CD14-positive monocyte (primary cell): Measurements from ENCODE around the gene MPPED1. TPM values are rescaled to one million over a fixed set of nuclear protein-coding genes. Genes with fewer than 3 reads are reported as not detected.

Experiments
- DNase-seq, 3 donors: peaks; one replicate each; pipeline ENCODE4 v3.0.0-alpha.2; 2011 to 2022
- H2AFZ ChIP-seq: 2 replicates; pipeline ENCODE4 v1.6.0; 2012; ENCODE audit warnings: mild to moderate bottlenecking, low read depth, low read length, inconsistent platforms; ENCODE audit not compliant: insufficient read depth, poor library complexity, severe bottlenecking
- H3K27ac ChIP-seq, 2 donors: 1 replicate in 1 of 2; 2 replicates in 1 of 2; pipeline ENCODE4 v1.5.1; 2012 to 2013; ENCODE audit warnings: low read length in 2 of 2, control low read depth in 1 of 2, inconsistent platforms in 1 of 2, low read depth in 1 of 2, mild to moderate bottlenecking in 1 of 2
- H3K27me3 ChIP-seq, 2 donors: one replicate each; pipeline versions ENCODE4 v1.6.0 to v1.6.1; 2011 to 2013; ENCODE audit warnings: low read length in 2 of 2; ENCODE audit not compliant: control insufficient read depth in 2 of 2, insufficient read depth in 2 of 2
- H3K36me3 ChIP-seq, 2 donors: replicated peaks in 1 of 2; 1 replicate in 1 of 2; 2 replicates in 1 of 2; pipeline versions ENCODE4 v1.5.1 to v1.6.1; 2012 to 2013; ENCODE audit warnings: low read length in 2 of 2, control low read depth in 1 of 2, inconsistent platforms in 1 of 2, mild to moderate bottlenecking in 1 of 2; ENCODE audit not compliant: insufficient read depth in 2 of 2, control insufficient read depth in 1 of 2
- H3K4me1 ChIP-seq, 2 donors: 1 replicate in 1 of 2; 2 replicates in 1 of 2; pipeline versions ENCODE4 v1.5.1 to v1.6.1; 2012 to 2013; ENCODE audit warnings: low read length in 2 of 2, control low read depth in 1 of 2, inconsistent platforms in 1 of 2, mild to moderate bottlenecking in 1 of 2, moderate library complexity in 1 of 2; ENCODE audit not compliant: insufficient read depth in 2 of 2, control insufficient read depth in 1 of 2
- H3K4me2 ChIP-seq: replicated peaks from 2 replicates; pipeline ENCODE3; 2012; ENCODE audit warnings: low read length, moderate library complexity, mild to moderate bottlenecking; ENCODE audit not compliant: poor library complexity, severe bottlenecking; ENCODE audit errors: extremely low read depth
- H3K4me3 ChIP-seq, 3 experiments: fragments of 200-600 bp in 1 of 3; sonication (generic) in 1 of 3; replicated peaks in 1 of 3; 1 replicate in 2 of 3; 2 replicates in 1 of 3; pipeline ENCODE4 v1.5.1; 2011 to 2013; ENCODE audit warnings: low read length in 3 of 3, mild to moderate bottlenecking in 3 of 3, control low read depth in 2 of 3, low read depth in 2 of 3, inconsistent platforms in 1 of 3, moderate library complexity in 1 of 3
- H3K79me2 ChIP-seq: 2 replicates; pipeline ENCODE4 v1.6.0; 2012; ENCODE audit warnings: mild to moderate bottlenecking, control low read depth, inconsistent platforms, low read length, moderate library complexity; ENCODE audit not compliant: insufficient read depth
- H3K9ac ChIP-seq: 2 replicates; pipeline ENCODE4 v1.6.0; 2017; ENCODE audit warnings: low read length, mild to moderate bottlenecking; ENCODE audit not compliant: insufficient read depth, poor library complexity, severe bottlenecking
- H3K9me3 ChIP-seq, 2 donors: replicated peaks in 1 of 2; 1 replicate in 1 of 2; 2 replicates in 1 of 2; pipeline versions ENCODE4 v1.5.1 to v1.6.1; 2012 to 2013; ENCODE audit warnings: low read length in 2 of 2, control low read depth in 1 of 2; ENCODE audit not compliant: control insufficient read depth in 1 of 2, insufficient read depth in 1 of 2
- H4K20me1 ChIP-seq: 2 replicates; pipeline ENCODE4 v1.6.0; 2012; ENCODE audit warnings: mild to moderate bottlenecking, low read length, control low read depth, moderate library complexity; ENCODE audit not compliant: insufficient read depth
- H3K27ac Mint-ChIP-seq, 7 donors: one replicate each; pipeline ENCODE4 v1.8.0; 2020; ENCODE audit warnings: mild to moderate bottlenecking in 7 of 7, mixed read lengths in 7 of 7, moderate library complexity in 6 of 7, inconsistent platforms in 2 of 7
- H3K27me3 Mint-ChIP-seq, 3 donors: one replicate each; pipeline ENCODE4 v1.8.0; 2021 to 2022; ENCODE audit warnings: low read depth in 3 of 3, mild to moderate bottlenecking in 3 of 3, mixed read lengths in 3 of 3, moderate library complexity in 3 of 3, inconsistent platforms in 1 of 3
- H3K36me3 Mint-ChIP-seq, 2 donors: one replicate each; pipeline ENCODE4 v1.8.0; 2020; ENCODE audit warnings: mixed read lengths in 2 of 2, inconsistent platforms in 1 of 2, mild to moderate bottlenecking in 1 of 2
- H3K4me1 Mint-ChIP-seq: one replicate; pipeline ENCODE4 v1.8.0; 2020; ENCODE audit warnings: mild to moderate bottlenecking, mixed read lengths
- H3K4me3 Mint-ChIP-seq, 2 donors: one replicate each; pipeline ENCODE4 v1.8.0; 2020; ENCODE audit warnings: mild to moderate bottlenecking in 2 of 2, mixed read lengths in 2 of 2, moderate library complexity in 1 of 2
- H3K9me3 Mint-ChIP-seq, 7 donors: one replicate each; pipeline ENCODE4 v1.8.0; 2020 to 2022; ENCODE audit warnings: mixed read lengths in 7 of 7, mild to moderate bottlenecking in 6 of 7, moderate library complexity in 6 of 7, inconsistent platforms in 2 of 7
- CTCF ChIP-seq: fragments of 200-600 bp; IDR thresholded peaks from one replicate; pipeline ENCODE4 v1.8.0; 2022; ENCODE audit warnings: antibody characterized with exemption, mild to moderate bottlenecking
- WGBS: methylation state at CpG from one replicate; pipeline ENCODE4 v1.1.5; 2013; ENCODE audit warnings: missing lambda C conversion rate; ENCODE audit not compliant: insufficient coverage; 5-methylcytosine and 5-hydroxymethylcytosine counted together
- intact Hi-C, 2 donors: fragments of 100-400 bp; cut with micrococcal nuclease; formaldehyde crosslinking; loops; one replicate each; pipeline versions ENCODE4 v1.15.0 to v1.15.1; 2023
- polyA plus RNA-seq, 3 donors: library from polyadenylated mRNA; depleted of rRNA in 1 of 3; unstranded in 2 of 3; stranded (reverse) in 1 of 3; fragments of 300-500 nt in 2 of 3; fragments of >200 nt in 1 of 3; fragmentation: Illumina TruSeq in 2 of 3; gene quantifications; 1 replicate in 2 of 3; 2 replicates in 1 of 3; pipeline ENCODE4 v1.2.3, GENCODE V29; 2012 to 2021

MPPED1 gene
- polyA plus RNA-seq, 3 donors = not detected

- 80% methylated on average over 12 of the region's 14 CpGs for WGBS
- TF ChIP-seq CTCF = no peak
Measured at GRCh38 chr22:43393132-43393843, 18.5 kb upstream of the MPPED1 start.

GRCh38 chr22:43393844-43394474 is 17.9 kb upstream of the MPPED1 start:
- Histone ChIP-seq H3K36me3 (no peaks in the 10 kb centered on the region), H2AFZ (no peak overlapping the region), H3K27me3 (no peaks in the 10 kb centered on the region), H4K20me1 (no peaks in the 10 kb centered on the region), H3K4me2 (no peak overlapping the region), H3K9ac (no peak overlapping the region), H3K79me2 (no peaks in the 10 kb centered on the region), H3K9me3 (no peaks in the 10 kb centered on the region), H3K4me3 (no peak overlapping the region), H3K4me1 (no peaks in the 10 kb centered on the region), H3K27ac (no peak overlapping the region)
- WGBS = 94% methylated on average over 2 of the region's 4 CpGs
- no peaks in the 10 kb centered on the region for H3K4me1 Mint-ChIP-seq
- peaks cover 5 to 8% (median 8%) of the 10 kb centered on the region in 3 donors for H3K27me3 Mint-ChIP-seq
- no peaks in the 10 kb centered on the region for H3K9me3 Mint-ChIP-seq
- H3K27ac Mint-ChIP-seq = no peak overlapping the region
- no peaks in the 10 kb centered on the region for H3K36me3 Mint-ChIP-seq
- no peak overlapping the region for H3K4me3 Mint-ChIP-seq
- DNase-seq = no peak
- TF ChIP-seq CTCF = no peak
- intact Hi-C loops = no loop called here

More at GRCh38 chr22:43393132-43393843, 18.5 kb upstream of the MPPED1 start:
- no peak overlapping the region for H3K9ac ChIP-seq
- H3K79me2 ChIP-seq = no peaks in the 10 kb centered on the region
- no peak overlapping the region for H3K27ac ChIP-seq
- DNase-seq = no peak
- no peak overlapping the region for H2AFZ ChIP-seq
- H3K4me1 ChIP-seq = no peaks in the 10 kb centered on the region
- no peaks in the 10 kb centered on the region for H3K27me3 ChIP-seq
- peaks cover 1% of the 10 kb centered on the region for H3K4me1 Mint-ChIP-seq
- no peak overlapping the region for H3K4me2 ChIP-seq
- no peaks in the 10 kb centered on the region for H3K36me3 ChIP-seq
- no peak overlapping the region for H3K27ac Mint-ChIP-seq
- H3K27me3 Mint-ChIP-seq = peaks cover 7 to 8% (median 8%) of the 10 kb centered on the region in 3 donors
- H3K9me3 ChIP-seq = no peaks in the 10 kb centered on the region
- no peaks in the 10 kb centered on the region for H3K9me3 Mint-ChIP-seq
- H3K4me3 Mint-ChIP-seq = no peak overlapping the region
- no peaks in the 10 kb centered on the region for H3K36me3 Mint-ChIP-seq
- H4K20me1 ChIP-seq = no peaks in the 10 kb centered on the region
- no peak overlapping the region for H3K4me3 ChIP-seq
- intact Hi-C loops = no loop called here
